GM18868 (cell line): ENCODE measurements around the gene DCAF5.
"Not testable (repeated sequence)": the region's sequence is repeated elsewhere in the genome, so short reads cannot be mapped to it uniquely, and the experiment has no call there.

Experiments
- ATAC-seq: cut with Tn5 transposase; IDR thresholded peaks from one replicate; pipeline ENCODE4 v1.9.1; 2021; ENCODE audit warnings: mild to moderate bottlenecking, moderate library complexity; ENCODE audit not compliant: unreplicated experiment

The DCAF5 gene

DNA sequence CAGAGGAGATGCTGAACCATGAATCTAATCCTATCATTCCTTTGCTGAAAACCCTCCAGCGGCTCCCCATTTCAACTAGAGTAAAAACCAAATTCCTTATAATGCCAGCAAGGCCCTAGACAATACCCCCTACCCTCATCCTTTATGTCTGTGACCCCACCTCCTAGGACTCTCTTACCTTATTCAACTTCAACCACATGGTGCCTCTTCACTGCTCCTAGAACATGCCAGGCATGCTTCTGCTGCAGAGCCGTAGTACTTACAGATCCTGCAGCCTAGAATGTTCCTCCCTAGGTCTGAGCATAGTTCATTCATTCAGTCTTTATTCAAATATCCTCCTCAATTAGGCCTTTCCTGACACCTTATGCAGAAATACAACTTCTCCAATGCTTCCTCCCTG is 54.9 kb downstream of the DCAF5 start:
- no peak for ATAC-seq

DNA sequence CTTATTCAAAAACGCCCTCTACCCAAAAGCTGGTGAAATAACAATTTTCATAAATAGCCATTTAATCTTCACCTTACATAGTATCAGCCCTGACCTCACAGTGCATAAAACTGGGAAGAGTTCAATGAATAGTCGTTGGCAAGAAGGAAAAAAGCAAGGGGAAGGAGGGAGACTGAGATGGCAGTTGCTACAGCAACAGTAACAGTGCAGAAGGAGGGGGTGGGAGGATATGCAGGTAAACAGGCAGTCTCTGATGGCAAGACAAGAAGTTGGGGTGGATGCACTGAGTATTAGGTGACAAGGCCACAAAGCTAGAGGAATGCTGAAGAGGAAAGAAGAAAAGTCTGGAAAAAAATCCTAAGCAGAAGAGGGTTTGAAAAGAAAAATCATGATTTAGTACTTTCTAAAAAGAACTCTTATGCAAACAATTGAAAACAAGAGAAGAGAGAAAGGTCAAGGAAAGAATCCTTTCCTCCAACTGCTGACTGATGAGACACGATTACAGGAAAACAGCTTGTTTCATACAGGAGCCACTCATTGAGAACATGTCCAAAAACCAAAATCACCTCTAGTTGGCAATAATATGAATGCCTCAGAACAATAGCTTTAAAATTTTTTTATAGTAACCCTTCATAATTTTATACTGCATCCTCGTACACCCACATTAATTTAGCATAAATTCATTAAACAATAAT is 56.0 kb downstream of the DCAF5 start:
- no peak for ATAC-seq

DNA sequence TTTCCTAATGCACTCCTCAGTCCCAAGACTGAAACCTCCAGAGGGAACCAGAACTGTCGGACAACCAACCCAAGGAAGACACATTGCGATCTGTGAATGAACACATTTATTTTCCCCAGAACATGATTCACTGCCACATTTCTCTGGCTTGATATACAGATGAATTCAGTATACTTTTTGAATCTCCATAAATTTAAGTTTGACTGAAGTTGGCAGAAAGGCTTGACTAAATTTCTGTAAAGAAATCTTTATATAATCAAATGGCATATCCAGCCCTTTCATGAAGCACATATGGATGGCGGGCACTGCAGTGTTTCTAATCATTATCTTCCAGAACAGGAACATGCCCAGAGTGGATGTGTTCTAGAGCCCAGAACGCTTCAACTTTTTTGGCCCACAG is 56.7 kb downstream of the DCAF5 start:
- ATAC-seq: no peak

DNA sequence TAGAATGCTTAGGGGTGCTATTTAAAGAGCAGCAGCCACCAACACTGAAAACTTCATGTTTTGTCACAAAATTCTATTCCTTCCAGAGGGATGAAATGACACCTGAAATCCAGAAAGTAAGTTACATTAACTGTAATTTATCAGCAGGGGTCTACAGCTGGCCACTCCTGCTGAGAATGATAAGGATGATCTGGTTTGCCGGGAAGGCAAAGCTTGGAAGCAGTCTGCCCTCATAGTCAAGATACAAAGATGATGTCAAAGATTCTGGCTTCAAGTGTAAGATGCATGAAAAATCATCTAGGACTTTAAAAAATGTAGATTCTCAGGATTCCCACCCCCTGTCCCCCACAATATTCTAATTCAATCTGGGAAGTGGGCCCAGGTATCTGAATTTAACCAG is 58.4 kb downstream of the DCAF5 start:
- no peak for ATAC-seq

DNA sequence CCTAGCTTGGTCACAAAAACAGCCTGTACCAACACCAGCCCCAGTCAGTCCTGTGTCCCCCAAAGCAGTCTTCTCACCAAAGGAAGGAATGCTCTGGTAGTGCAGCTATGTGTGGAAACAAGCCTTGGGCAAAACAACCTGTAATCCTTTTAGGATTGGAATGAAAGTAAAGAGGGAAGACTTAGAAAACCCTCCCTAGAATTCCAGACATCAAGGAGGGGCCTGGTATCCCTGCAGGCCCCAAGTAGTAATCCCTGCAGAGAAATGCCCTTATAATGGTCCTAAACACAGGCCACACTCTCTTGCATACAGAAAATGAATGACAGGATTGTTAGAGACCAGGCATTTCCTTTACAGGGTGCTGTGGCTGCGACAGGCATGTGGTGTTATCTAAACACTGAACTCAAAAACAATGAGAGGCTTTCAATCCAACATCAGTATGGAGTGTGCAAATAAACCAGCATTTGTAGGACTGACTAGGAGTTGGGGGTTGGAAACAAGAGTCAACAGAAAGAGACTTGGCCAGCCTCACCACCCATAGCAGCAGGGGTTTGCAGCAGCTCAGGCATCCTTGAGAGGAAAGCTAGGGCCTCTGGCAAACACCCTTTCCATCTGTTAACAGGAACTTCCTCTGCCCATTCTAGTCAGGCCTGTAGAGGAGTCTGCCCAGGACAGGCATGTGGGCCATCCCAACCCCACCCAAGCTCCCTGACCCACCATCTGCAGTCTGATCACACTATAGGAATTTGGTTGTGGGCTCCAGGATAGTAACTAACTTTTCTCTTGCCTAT is 59.1 kb downstream of the DCAF5 start:
- no peak for ATAC-seq

DNA sequence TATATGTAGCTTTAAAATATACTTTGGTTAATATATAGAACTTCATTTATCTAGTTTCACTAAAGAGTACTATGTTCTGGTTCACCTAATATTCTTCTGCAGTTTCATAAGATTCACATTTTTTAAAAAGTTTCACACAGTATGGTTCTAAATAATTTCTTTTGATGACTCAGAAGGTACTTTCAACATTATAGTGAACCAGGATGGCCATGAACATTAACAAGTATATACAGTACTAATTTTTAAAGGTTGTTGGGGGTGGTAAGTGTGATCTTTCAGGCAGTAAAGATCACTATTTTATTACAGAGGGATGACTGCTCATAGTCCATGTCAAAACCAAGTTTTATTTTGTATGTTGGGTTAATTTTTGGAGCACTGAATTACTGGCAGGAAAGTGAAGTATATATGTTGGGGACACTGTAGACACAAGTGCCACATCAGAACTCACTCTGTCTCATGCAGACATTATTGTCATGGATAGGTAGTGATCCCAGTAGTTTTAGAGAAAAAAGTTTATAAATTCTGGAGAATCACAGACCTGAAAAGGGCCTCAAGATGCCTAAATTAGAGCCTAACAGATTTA is 60.0 kb downstream of the DCAF5 start:
- peak; percentile 45 for ATAC-seq

DNA sequence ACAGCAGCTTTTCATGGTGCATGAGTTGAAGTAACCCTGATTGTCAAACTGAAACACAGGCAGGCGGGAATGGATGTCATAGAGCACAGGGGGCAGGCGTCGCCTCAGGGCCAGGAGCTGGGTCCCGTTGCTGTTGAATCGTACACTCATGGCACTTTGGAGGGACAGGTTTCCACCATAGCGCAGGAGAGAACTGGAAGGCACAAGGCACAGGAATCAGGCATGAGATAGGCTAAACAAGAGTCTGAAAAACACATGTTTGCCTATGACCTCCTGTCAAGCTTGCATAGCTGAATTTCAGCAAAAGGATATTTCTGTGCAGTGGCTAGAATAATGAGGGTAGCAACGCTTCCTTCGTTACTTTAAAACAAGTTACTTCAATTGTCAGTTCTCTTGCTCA is 61.2 kb downstream of the DCAF5 start:
- no peak for ATAC-seq

DNA sequence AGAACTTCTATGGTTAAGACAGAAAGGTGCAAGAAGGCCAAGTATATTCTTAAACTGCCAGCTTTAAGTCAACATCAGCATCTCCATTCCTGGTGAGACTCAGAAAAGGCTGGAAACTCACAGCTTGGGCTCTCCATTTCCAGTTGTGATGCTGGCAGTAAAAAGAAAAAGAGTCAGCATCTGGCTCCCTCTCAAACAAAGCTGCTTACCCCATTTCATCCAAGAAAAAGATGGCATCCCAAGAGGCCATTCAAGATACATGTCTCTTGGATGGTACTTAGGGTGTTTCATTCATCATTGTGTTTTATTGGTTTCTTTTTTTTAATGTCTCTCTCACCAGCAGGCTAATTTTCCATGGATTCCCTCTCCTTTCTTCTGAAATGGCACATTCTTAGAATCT is 61.9 kb downstream of the DCAF5 start:
- no peak for ATAC-seq

DNA sequence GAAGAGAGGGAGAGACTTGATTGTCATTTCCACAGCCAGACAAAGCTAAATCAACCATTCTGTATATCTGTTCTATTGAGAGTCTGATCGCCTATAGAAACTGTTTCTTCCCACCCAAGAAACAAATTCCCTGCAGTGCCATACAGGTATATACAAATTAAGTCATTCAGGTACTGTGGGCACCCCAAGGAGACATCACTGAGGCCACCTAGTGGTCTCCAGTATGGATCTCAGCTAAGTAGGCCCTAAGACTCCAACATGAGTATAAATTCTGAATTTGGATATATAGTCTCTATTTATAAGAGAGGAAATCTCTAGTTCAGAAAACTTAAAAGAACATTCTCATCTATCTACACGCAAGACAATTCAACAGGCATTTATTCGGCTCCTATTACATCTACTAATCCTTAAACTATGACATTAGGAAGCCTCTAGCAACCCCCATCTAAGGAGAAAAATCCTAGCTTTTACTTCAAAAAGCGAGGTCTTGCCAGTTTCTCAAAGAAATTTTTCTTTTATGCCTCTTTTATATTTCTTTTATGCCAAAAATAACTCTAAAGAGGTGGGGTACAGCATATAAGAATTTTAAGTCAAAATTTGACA is 62.6 kb downstream of the DCAF5 start:
- ATAC-seq: no peak

DNA sequence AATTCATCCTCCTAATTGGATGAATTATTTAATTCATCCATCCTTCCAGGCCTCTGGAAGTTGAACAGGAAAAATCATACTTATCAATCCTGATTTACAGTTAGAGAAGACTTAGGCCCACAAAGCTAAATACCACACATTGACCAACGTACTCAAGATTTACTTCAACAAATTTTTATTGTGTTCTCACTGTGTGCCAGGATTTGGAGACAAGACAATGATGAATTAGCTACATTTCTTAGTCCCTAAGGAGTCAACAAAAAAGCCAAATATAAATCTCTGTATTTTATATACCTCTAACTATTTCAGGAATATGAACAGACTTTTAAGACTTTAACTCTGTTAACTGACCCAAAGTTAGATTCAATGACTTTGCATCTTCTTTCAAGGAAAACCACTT is 63.9 kb downstream of the DCAF5 start:
- no peak for ATAC-seq

DNA sequence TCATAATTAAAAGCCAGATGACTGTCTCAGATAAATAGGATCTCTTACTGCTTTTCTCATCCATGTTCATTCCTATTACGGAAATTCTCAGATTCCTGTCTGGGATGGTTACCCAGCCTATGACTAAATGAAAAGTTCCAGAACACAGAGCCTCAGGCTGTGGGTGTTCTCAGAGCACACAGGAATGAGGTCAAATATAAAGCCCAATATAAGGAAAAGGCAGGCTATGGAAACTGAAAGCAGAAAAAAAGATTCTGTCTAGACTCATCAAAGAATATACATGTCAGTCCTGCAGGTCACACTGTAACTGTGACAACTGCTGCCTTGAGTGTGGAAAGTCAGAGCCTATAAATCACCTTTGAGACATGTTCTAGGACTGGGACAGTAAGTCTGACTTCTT is 64.3 kb downstream of the DCAF5 start:
- no peak for ATAC-seq

DNA sequence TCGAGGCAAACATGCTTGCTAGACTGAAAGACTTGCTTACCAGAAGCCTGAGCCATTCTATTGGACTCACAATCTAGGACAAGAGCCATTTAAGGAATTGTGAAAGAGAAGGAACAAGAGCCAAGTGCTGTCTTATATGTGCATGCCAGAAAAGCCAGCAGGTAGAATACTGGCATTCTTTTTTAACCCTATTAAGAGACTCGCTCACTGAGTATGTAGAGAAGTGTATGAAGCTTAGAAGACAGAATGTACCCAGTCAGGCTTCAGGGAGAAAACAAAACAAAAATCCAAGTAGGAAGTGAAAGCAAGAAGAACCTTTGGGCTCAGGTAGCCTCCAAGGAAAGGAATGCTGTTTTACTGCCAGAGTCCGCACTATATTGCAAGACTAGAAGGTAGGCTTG is 65.9 kb downstream of the DCAF5 start:
- ATAC-seq: no peak

DNA sequence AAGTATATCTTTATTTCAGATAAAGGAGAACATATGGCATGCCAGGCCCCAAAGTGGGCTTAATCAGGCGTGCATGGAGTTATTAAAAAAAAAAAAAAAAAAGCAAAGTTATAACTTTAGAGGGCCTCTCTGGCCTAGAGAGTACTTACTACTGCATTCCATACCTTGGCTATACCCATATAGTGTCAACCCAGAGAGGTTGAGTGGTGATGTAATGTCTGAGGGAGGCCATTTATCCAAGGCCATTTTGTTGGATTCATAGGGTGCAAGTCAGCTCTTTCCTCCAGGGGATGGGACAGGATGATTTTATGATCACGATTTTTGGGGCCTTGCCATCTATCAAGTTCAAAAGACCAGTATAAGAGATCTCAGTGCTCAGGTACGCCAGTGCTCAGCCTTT is 66.4 kb downstream of the DCAF5 start:
- ATAC-seq: no peak

DNA sequence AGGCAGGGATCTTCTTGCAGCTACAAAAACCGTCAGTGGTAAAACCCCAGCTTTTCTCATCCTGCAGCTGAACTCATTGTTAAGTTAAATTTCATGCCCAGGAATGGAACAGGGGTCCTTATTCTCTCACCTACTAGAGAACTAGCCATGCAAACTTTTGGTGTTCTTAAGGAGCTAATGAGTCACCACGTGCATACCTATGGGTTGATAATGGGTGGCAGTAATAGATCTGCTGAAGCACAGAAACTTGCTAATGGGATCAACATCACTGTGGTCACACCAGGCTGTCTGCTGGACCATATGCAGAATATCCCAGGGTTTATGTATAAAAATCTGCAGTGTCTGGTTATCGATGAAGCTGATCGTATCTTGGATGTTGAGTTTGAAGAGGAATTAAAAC is 68.9 kb downstream of the DCAF5 start:
- no peak for ATAC-seq

DNA sequence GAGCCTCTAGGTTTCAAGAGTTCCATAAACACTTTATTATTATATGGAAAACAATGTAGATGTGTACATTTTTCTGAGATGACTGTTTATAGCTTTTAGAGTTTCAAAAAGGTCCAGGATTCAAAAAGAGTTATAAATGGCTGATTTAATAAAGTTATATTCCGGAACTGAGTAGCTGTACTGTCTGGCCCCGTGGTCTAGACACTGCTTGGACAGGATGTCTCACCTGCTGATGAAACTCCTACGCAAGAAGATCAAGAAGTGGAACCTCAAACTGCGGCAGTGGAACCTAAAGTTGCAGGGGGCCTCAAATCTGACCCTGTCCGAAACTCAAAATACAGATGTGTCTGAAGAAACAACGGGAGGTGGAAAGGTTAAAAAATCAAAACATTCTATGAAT is 69.7 kb downstream of the DCAF5 start:
- no peak for ATAC-seq

DNA sequence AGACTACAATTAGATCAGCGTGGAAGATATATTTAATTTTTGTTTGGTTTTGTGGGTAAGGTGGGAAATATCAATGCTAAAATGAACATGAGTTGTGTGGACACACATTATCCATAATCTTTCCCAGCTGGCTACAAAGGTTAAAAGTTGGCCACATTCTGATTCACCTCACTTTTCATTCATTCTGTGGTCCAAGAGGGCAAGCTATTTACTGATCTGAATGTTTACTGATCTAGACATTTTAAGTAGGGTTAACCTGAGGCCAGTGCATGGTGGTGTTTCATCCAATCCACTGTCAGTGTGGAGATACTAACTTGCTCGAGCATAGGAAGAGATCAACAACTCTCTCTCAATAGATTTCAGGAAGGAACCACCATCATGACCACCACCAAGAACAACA is 71.6 kb downstream of the DCAF5 start:
- ATAC-seq: no peak

DNA sequence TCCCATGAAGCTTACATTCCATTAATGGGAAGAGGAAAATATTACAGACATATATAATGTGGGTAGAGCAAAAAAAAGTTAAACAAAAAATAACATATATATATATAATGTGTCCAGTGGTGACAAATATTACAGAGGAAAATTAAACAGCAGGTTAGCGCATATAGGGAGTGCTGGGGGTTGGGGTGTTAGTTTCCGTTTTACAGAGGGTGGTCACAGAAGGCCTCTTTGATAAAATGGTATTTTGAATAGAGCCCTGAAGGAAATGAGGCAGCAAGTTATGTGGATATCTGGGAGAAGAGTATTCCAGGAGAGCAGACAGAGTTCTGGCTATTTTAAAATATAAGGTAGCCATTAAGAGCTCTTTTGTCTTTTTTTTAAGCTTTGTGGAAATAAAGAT is 73.2 kb downstream of the DCAF5 start:
- ATAC-seq: no peak

DNA sequence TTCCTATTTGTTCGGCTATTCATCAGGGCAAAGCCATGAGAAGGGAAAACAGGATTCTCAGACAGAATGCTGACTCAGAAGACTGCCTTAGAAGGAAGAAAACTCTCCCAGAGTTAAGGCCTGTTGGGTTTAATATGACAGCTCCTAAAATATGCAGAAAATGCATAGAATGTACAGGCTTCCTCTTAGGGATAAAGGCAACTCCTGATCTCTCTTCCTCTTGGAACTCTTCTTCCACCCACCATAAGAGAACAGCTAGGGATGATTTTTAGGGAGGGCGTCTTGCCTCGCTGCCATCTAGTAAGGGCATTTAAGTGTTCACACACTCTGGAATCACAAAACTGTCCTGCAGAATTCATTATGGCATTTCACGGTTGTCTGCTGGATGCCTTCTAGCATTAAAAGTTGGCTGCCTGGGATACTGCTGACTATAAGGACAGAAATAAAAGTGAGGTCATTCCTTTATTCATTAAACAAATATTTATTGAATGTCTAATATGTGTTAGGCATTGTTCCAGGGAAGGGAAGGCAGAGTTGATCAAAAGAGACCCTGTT is 73.7 kb downstream of the DCAF5 start:
- no peak for ATAC-seq

DNA sequence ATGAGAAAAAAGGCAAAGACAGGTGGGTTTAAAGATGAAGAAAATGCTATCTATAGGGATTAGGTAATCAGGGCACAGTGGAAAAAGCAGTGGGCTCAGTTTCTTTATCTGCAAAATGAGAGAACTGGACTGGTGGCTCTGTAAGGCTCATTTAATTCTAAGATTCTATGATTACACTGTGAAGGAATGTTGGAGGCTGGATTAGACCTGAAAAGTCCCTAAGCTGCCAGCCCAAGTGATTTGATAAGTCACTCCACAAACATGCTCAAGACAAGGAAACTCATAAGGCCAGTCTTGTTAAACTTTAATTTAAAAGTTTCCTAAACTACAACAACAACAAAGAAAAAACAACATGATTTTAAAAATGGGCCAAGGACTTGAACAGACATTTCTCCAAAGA is 75.1 kb downstream of the DCAF5 start:
- no peak for ATAC-seq

DNA sequence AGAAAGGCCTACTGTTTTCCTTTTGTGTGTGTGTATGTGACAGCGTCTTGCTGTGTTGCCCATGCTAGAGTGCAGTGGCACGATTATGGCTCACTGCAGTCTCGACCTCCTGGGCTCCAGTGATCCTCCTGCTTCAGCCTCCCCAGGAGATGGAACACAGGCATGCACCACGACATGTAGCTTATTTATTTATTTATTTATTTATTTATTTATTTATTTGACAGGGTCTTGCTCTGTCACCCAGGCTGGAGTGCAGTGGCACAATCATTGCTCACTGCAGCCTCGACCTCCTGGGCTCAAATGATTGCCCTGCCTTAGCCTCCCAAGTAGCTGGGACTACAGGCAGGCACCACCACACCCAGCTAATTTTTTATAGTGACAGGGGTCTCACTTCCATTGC is 75.7 kb downstream of the DCAF5 start:
- ATAC-seq: not testable (repeated sequence)

DNA sequence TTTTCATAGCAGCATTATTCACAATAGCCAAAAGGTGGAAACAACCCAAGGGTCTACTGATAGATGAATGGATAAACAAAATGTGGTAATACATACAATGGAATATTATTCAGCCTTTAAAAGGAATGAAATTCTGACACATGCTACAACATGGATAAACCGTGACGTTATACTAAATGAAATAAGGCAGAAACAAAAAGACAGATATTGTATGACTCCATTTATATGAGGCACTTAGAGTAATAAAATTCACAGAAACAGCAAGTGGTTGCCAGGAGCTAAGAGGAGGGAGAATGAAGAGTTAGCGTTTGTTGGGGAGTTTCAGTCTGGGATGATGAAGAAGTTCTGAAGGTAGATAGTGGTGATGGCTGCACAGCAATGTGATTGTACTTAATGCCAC is 76.6 kb downstream of the DCAF5 start:
- ATAC-seq: no peak

DNA sequence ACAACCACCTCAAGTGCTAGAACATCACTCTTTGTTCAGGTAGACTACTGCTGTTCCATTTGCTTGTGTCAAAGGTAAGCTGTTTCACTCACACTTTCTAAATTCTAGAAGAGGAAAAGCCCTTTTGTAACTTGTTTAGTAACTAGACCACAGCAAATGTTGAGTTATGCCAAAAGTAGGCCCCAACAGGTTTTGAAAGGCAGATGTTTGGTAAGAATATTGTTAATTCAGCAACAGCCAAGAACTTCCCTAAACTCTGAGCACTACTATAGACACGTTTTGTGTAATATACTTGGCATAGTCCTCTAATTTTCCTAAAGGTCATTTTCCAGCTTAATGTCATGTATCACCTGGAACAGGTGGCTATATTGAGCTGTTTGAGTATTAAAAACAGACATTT is 79.0 kb downstream of the DCAF5 start:
- ATAC-seq: no peak
